Left renal cortex interstitium (tissue), 4 donors: ENCODE measurements around the gene ACADSB. TPM values are rescaled to one million over a fixed set of nuclear protein-coding genes. Genes with fewer than 3 reads are reported as not detected.

Experiments used
- DNase-seq, 4 donors: peaks; one replicate each; pipeline ENCODE4 v3.0.0-alpha.2; 2013; ENCODE audit warnings: low read depth in 4 of 4, low spot score in 2 of 4, missing footprints in 1 of 4
- polyA plus RNA-seq, 4 donors: library from polyadenylated mRNA; unstranded; fragments of 120-200 nt; gene quantifications; one replicate each; pipeline ENCODE4 v1.2.1, GENCODE V29; 2013; ENCODE audit not compliant: insufficient read length in 4 of 4

Gene ACADSB
- polyA plus RNA-seq, 4 donors: 20.3 to 30.2 (median 25.8) TPM

GRCh38 chr10:123092635-123093414 is 84.0 kb downstream of the ACADSB start:
- no peak for DNase-seq

GRCh38 chr10:123093489-123093888 is 84.7 kb downstream of the ACADSB start:
- no peak for DNase-seq

GRCh38 chr10:123096452-123096851 is 87.6 kb downstream of the ACADSB start:
- no peak for DNase-seq

DNA sequence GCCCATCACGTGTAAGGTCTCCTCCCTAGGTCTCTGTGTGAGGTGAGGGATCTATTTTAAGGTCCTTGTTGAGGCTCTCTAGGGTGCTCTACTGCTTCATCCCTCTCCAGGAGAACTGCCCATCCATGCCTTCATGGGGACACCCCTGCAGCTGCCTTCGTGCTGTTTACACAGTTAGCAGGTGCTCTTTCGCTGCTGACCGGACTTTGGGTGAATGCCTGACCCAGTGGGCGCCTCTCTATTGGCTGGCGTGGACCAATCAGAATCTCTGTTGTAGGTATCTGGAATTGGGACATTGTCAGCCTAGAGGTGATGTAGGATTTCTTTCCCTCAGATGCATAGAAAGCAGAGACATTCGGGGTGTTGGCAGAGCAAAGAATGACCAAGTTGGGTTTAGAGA is 88.2 kb downstream of the ACADSB start:
- DNase-seq: no peak

GRCh38 chr10:123100030-123100762 is 91.4 kb downstream of the ACADSB start:
- no peak for DNase-seq

GRCh38 chr10:123101872-123102271 is 93.1 kb downstream of the ACADSB start:
- no peak for DNase-seq

- no peak for DNase-seq
These were observed 93.9 kb downstream of the ACADSB start for GRCh38 chr10:123102673-123103072.

- DNase-seq: no peak
These were observed 95.1 kb downstream of the ACADSB start for GRCh38 chr10:123103944-123104343.

Other genes with a start within 250 kb of the ACADSB start
- gene CUZD1, start 163.1 kb upstream of the ACADSB start, polyA plus RNA-seq: 1 to 10 TPM; 1.0 to 2.5 (median 1.8) TPM
- gene FAM24B, start 129.4 kb upstream of the ACADSB start, polyA plus RNA-seq: 1 to 10 TPM; 4.8 to 7.4 (median 6.6) TPM
- not detected for gene FAM24A, start 98.4 kb upstream of the ACADSB start, polyA plus RNA-seq
- 10 to 100 TPM; 15.2 to 20.5 (median 19.7) TPM for gene C10orf88, start 54.8 kb upstream of the ACADSB start, polyA plus RNA-seq
- gene PSTK, start 28.6 kb upstream of the ACADSB start, polyA plus RNA-seq: 10 to 100 TPM in 3 of 4 donors, 1 to 10 TPM in 1; 9.0 to 12.0 (median 11.2) TPM
- gene IKZF5, start 211 bp upstream of the ACADSB start, polyA plus RNA-seq: 10 to 100 TPM; 18.2 to 27.4 (median 21.5) TPM
- not detected for gene HMX3, start 127.0 kb downstream of the ACADSB start, polyA plus RNA-seq
- 1 to 10 TPM; 1.4 to 2.9 (median 2.2) TPM for gene HMX2, start 139.1 kb downstream of the ACADSB start, polyA plus RNA-seq
- gene BUB3, start 145.4 kb downstream of the ACADSB start, polyA plus RNA-seq: 100 to 1,000 TPM; 118 to 122 (median 120) TPM